Fibroblast of skin of right quadriceps (primary cell): ENCODE measurements around the gene LIN28B.
A peak's percentile ranks its signal among the peaks of the same experiment; 100 is the strongest.
"Not testable (repeated sequence)": the region's sequence is repeated elsewhere in the genome, so short reads cannot be mapped to it uniquely, and the experiment has no call there.

Experiments
- DNase-seq: peaks from one replicate; pipeline ENCODE4 v3.0.0-alpha.2; 2013

LIN28B gene

DNA sequence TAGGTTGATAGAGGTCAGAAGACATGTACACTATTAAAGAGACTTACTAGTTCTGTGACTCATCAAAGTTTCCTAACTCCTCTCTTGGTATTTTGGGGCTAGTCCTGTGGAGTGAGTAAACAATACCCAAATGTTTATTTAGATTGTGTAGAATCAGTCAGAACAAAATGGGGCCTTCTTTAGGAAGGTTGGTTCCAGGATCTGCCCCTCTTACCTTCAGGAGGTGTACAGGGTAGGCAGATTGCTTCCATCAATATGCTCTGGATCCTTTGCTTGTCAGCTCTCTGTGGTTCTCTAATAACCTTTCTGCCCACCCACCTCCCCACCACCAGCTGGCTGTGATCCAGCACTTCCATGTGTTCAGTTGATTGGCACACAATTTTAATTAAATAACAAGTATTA lies 115.9 kb downstream of the LIN28B start:
- DNase-seq = peak; percentile 21

DNA sequence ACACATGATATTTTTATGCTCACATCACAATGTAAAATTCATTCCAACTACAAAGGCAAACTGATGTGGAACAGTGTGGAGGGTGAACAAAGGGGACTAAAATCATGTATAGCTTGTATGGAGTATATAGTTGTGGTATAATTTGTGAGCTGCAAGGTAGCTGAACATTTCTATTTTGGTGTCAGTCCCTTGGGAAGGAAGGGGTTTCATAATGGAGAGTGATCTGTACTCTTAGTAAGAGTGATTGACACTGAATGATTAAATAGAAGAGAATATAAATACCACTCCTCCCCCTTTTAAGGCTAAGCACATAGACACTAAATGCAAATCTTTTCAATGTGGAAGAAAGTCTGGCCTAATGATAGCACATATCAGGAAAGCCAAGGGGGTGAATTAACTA lies 118.3 kb downstream of the LIN28B start:
- no peak for DNase-seq

DNA sequence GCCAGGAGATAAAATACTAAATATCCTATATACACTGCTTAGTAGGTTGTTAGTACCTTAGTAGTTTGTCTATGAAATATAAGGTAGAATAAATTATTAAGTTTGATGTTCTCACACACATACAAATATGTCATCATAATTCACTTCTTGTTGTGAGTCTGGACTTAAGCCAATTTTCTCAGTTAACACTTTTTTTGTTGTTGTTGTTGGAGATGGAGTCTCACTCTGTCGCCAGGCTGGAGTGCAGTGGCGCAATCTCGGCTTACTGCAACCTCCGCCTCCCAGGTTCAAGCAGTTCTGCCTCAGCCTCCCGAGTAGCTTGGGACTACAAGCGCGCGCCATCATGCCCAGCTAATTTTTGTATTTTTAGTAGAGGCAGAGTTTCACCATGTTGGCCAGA lies 119.5 kb downstream of the LIN28B start:
- DNase-seq = not testable (repeated sequence)

DNA sequence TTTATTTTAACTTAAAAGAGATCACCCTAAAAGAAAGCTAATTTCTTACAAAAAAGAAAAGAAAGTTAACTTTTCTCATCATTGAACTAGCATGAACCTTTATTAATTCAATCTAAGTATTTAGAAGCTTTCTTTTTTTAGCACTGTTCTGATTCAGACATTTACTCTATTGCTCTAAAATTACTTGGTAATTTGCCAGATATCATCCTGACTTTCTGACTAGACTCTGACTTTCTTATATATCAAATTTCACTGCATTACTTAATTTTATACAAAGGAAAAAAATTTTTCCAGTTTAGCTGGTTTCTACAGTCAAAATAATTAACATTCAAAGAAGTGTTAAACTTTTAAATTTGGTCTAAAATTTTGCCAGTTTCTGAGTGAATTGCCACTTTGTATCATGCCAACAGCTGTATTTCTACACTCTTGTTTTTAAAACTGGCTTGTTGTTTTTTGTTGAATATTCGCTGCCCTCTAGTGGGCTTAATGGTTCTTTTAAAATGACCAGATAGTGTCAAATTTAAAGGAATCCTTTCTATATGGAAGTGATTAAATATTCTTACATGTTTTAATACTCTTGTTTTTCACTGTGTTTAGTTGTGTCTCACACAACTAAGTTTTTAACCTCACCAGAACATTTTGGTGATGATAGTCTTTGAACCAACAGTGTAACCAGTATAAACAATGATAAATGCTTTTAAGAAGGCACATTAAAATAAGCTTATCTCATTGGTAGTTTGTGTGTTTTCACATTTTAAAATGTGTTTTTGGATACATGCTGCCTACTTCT lies 120.9 kb downstream of the LIN28B start:
- DNase-seq = peak; percentile 64

DNA sequence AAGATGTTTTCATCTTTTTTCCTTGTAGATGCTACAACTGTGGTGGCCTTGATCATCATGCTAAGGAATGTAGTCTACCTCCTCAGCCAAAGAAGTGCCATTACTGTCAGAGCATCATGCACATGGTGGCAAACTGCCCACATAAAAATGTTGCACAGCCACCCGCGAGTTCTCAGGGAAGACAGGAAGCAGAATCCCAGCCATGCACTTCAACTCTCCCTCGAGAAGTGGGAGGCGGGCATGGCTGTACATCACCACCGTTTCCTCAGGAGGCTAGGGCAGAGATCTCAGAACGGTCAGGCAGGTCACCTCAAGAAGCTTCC lies 121.4 kb downstream of the LIN28B start:
- DNase-seq = peak; percentile 4

DNA sequence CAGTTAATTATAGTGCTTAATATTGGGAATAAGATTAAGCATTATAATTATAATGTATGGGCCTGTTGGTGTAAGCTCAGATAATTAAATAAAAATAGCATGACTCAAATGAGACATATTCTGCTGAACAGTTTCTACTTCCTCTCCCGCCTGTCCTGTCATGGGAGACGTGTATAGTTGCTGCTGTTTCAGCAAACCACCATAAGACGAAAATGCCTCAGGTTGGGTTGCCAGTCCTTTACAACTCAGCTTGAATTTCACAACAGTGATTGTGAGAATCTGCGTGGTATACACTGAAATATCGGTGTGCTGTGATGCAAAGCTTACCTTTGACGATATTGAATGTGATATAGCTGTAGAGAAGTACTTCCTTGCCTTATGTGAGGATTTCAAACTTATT lies 123.4 kb downstream of the LIN28B start:
- DNase-seq = no peak

DNA sequence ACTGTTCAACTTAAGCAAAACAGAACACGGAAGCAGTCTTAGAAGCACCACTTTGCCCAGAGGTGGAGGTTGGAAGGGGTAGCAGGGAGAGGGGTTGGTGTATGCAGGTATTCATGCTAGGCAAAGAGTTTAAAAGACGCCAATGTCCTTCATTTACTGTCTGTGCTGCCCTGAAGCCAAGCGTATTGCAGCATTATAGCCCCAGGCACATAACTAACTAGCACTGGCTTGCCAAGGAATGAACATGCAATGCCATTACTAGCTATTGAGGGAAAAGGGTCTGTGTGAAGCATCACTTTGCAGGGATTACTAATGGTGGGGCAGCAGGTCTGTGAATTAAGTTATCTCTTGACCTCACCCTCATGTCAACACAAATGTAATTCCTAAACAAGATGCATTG lies 124.8 kb downstream of the LIN28B start:
- not testable (repeated sequence) for DNase-seq

DNA sequence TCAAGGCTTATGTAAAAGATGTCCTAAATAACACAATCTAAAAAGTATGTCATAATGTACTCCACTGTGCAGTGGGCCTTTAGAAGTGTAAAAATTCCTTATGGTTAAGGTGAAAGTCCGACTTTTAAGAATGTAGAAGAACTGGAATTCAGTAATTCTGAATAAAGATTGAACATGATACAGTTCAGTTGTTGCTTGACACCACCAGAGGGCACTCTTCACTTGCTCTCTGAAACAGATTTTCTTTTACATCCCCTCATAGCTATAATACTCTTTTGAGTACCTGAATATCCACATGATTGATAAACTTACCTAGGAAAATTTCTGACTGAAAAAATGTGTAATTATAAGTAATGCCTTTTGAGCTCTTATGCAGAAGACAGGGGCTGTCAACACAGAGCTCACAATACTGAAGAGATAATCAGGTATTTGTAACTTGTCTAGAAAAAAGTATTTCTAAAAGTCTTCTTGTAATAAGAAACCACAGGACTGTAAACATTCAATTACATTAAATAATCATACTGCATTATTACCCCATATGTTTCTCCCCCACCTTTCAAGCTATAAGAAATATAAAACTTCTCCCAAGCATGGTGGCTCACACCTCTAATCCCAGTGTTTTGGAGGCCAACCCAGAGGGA lies 130.8 kb downstream of the LIN28B start:
- peak; percentile 52 for DNase-seq

DNA sequence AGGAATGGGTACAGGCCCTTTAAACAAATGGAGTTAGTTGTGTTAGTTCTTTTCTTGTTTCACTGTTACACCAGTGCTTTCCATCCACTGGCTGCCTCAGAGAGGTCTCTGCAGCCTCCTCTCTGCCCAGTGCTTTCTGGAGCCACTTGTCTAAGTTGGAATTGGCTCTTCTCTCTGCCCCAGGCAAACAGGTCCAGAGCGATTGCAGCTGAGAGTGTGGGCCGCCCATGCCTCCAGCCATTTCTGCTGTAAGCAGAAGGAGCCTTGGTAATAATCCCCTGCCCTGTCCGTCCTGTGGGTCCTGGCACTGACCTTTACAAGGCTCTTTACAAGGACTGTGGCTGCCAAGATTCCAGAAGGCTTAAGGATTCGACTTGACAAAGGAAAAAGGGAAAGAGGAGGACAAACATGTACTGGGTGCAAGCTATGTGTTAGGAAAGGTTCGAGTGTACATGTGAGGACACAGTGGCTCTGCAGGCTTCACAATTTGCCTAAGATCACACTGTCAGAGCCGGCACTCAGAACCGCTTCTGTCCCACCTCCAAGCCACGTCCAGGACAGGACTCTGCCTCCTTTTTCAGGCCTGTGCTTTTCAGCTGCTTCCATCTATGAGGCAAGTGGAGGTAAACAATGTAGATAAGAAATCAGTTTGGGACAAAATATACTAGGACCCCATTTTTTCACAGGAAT lies 134.4 kb downstream of the LIN28B start:
- no peak for DNase-seq

DNA sequence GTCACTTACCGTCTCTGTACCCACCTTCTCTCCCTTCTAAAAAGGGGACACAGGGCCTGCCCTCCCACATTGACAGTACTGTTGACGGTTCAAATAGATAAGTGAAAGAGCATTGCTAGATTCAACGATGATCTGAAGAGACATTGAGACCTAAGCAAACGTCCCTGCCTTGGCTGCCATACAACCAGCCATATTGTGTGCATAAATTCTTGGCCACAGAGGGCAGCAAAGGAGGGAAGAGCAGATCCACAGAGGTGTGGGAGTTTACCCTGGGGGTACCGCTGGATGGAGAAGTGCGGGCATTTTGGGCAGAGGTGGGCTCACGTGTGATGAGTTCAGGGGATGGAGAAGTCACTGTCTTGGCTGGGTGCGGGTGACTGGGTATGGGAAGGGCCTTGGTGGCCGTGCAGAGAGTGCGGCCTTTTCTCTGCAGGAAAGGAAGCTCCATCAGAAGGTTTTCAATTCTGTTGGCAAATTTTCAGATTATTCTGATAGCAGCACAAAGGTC lies 137.3 kb downstream of the LIN28B start:
- DNase-seq = no peak

DNA sequence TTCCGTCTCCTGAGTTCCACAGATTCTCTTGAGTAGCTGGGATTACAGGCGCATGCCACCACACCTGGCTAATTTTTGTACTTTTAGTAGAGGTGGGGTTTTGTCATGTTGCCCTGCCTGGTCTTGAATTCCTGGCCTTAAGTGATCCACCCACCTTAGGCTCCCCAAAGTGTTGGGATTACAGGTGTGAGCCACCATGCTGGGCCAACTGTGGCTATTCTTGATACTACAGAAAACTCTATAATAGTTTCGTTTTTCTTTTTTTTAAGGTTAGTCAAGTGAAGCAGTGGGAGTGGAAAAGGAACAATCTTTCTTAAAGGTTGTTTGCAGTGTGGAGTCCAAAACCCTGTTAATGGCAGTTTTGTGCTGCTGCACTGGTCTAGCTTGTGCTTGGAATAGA lies 138.2 kb downstream of the LIN28B start:
- DNase-seq = no peak

DNA sequence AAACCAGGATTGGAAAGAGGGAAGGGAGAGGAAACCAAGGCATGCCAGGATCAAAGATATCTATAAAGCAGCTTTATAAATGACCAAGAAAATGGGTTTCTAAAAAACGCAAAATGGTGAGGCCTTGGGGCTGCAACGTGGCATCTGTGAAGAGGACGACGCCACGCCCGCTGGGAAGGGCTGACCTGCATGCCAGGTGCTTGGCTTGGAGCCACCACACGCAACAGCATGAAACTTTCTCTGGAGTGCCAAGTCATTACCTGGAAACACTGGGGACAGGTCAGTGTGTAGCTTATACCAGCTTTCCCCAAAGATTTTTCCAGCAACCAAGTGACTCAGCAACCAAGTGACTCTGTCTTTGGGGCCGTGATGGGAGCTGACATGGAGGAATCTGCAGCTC lies 140.4 kb downstream of the LIN28B start:
- DNase-seq = no peak

DNA sequence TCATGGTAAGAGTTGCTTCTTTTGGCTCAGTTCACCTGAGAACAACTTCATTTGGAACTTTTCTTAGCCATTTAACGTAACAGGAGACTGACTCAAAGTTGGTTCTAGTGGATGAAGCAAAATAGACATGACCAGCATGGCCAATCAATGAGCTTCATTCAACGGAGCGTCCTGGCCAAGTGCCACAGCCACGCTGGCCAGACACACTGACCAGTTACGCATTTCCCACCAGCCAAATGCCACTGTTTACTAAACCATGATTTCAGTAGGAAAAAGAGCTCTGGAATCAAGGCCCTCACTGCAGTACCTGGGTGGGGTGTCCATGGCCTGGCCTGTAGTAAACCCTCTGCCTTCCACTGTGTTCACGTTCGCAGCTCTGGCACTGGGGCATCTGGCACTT lies 142.5 kb downstream of the LIN28B start:
- no peak for DNase-seq

DNA sequence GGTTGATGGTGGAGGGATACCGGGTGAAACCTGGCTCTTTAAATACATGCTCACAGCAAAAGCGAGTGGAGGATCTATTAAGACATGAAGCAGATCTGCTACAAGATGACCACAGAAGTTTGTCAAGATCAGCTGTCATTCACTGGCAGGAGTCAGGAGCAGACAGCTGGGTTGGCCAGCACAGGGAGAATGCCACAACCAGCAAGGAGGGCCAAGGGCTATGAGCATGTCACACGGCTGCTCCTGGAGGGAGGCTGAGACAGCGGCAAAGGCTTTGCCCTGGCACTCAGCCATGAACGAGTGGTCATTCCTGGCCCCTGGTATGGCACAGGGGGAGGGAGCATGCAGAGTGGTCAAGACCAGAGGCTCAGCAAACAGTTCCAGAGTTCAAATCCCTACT lies 145.3 kb downstream of the LIN28B start:
- no peak for DNase-seq

DNA sequence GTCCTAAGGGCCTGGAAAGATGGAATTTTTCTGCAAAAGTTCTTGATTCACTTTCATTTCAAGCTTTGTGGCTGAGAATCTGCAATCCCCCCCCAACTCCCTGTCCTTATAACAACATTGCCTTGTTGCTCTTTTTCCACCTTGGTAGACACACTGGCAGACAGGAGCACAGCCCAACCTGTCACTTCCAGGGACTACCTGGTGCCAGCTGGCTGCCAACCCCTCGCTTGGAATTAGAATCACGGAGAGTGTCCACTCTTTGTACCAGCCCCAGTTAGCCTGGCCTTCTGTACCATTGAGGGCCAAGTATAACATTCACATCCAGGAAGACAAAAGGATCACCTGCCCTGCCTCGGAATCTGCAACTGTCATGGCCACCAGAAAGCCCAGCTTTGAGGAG lies 148.2 kb downstream of the LIN28B start:
- DNase-seq = no peak

DNA sequence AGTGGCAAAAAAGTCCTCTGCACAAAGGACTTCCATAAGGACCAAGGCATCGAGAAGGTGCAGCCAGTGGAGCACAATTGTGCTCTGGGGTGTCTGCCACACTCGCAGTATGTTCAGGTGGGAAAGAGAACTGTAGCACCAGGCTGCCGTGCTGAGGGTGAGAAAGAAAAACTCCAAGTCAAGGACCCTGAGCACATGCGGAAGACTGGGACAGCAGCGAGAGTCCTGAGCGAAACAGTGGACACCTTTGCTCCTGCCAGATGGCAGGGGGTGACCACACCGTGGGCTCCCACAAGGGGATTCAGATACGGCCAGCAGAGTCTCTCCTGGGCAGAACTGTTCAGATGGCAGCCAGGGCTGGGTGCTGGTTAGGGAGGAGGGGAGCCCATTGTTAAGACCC lies 149.4 kb downstream of the LIN28B start:
- no peak for DNase-seq

DNA sequence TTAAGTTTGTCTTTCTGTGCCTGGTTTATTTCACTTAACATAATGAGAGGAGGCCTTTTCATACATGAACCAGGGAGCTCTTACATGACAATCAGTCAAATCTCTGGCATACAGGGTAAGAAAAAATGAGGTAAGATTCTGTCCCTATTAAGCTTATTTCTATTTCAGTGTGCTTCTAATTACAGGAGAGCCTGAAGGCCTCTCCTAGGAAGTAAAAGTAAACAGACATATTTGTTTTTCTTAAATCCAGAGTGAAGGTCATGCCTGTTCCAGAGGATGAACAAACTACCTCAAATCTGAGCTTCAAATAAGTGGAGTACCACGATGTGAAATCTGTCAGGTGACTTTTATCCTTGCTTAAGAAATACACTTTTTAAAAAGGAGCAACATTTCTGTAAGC lies 150.3 kb downstream of the LIN28B start:
- no peak for DNase-seq

DNA sequence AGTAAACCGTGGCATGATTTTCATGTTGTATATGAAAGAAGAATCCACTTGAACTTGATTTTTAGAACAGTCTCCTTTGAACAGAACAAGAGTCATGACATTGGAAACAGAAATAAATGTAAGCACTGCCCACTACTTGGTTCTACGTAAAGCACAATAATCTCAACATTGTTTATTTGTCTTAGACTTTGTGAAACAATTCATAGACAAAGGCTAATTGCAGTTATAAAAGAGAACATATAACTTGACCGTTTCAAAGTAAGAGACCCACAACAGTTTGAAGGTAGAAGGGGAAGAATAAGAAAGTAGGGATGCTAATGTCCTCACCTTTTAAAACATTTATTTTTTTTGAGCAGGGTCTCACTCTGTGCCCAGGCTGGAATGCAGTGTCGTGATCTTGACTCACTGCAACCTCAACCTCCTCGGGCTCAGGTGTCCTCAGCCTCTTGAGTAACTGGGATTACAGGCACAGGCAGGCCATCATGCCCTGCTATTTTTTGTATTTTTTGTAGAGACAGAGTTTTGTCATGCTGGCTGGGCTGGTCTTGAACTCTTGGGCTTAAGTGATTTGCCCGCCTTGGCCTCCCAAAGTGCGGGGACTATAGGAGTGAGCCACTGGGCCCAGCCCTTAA lies 151.8 kb downstream of the LIN28B start:
- DNase-seq = no peak

DNA sequence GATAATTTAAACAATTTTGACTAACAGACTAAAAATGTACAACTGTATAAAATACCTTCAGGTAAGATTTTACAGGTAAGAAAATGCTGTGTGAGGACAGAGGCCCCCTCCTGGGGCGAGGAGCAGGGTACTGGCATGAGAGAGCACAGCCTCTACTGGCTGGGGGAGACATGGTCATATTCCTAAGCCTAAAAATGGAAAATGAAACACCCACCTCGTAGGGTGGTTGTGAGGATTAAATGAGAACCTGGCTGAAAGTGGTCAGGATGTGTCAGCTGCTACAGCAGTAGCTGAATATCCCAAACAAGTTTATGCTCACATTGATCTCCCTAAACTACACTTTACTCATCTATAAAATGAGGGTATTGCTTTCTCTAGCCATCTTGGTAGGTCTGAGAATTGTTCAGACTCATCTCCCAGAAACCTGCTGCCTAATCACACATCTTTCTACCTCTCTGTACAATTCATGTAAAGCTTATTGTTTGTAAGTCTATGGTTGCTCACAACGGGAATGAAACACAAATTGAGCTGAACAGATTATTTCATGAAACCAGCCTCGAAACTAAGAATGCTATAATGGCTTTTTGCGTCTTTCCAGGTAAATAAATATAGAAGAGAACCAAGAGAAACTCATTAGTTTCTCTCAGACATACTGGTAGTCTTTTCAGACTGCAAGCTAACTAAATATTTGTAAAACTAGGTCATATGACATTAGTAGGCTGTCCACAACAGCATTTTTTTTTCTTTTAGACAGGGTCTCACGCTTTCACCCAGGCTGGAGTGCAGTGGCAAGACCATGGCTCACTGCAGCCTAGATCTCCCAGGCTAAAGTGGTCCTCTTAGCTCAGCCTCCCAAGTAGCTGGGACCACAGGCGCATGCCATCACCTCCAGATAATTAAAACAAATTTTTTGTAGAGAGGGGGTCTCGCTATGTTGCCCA lies 153.3 kb downstream of the LIN28B start:
- no peak for DNase-seq

DNA sequence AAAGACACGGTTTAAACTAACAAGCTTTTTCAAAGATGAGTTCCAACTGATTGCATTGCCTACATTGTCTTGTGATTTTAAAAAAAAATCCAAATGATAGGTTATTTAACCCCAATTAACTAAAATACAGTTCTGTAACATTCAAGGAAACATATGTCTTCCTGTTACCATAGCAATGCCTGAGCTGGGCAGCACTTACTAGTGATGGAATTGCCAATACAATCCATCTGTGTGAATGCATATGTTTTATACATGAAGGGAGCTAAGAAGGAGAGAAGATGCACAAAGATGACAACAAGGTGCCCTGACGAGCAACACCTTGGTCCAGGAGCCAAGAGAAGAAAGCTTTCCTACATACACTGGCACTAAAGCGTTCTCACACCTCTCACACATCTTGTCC lies 154.2 kb downstream of the LIN28B start:
- no peak for DNase-seq

DNA sequence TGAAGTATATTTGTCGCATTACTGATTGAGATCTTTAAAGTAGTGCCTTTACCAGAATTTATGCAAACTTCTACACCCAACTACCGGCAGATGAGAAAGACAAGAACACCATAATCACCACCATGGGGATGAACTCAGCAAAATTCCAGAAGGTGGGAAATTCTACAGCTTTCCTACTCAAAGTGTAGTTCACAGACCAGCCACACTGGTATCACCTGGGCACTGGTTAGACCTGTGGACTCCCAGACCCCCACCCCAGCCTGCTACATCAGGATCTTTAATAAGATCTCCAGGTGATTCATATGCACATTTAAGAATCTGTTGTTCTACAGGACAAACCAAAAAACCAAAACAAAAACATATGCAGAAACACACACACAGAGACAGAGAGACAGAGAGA lies 155.0 kb downstream of the LIN28B start:
- no peak for DNase-seq

DNA sequence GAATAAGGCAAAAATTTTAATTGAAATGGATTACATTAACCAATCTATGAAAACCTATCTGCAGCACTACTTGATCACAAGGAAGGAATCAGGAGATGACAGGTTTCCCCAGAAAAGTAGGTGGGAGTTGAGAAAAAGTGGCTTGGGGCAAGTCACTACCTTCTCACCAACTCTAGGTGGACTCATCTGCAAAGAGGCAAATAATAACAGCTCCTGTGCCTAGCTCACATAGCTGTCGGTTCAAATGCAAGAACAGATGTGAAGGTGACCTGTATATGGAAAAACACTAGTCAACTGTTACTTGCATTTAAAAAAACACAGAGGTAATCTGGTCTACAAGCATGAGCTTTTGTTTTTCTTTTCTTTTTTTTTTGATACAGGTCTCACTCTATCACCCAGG lies 155.7 kb downstream of the LIN28B start:
- DNase-seq = no peak

DNA sequence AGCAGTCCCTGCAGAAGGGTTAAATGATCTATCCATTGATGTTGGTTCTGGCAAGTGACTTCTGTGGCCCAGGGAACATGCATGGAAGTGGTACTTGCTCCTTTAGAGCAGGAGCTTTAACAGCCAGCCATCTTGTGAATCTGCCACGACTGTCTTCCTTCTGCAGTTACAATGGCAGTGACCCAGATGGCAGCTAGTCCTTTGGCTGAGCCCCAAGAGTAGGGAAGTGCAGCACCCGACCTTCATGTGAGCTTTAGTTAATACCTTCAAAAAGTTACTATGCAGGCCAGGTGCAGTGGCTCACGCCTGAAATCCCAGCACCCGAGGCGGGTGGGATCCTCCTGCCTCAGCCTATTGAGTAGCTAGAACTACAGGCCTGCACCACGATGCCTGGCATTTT lies 156.5 kb downstream of the LIN28B start:
- DNase-seq = no peak
